ENCODE results near the gene MAVS. TPM values are rescaled to one million over a fixed set of nuclear protein-coding genes. Genes with fewer than 3 reads are reported as not detected.
A peak's percentile ranks its signal among the peaks of the same experiment; 100 is the strongest.
"Not testable (repeated sequence)": the region's sequence is repeated elsewhere in the genome, so short reads cannot be mapped to it uniquely, and the experiment has no call there.

MAVS gene
- total and polyA plus RNA-seq, 5 donors, result 28.5 to 32.6 (median 30.0) TPM

GRCh38 chr20:3900187-3900604, 53.6 kb downstream of the MAVS start:
- H3K27me3 ChIP-seq (ENCODE audit: control insufficient read depth, insufficient read depth), result no peaks in the 10 kb centered on the region
- peak in 1 of 2 donors; percentile 16 for ATAC-seq
- WGBS, result 62% methylated on average over 3 of the region's 3 CpGs
- no peaks in the 10 kb centered on the region for H3K9me3 ChIP-seq (ENCODE audit: control insufficient read depth, low read length)
- intact Hi-C loops (cut with DNase I), result no loop called here
- H3K27ac ChIP-seq (ENCODE audit: low read length), result no peak overlapping the region
- peaks cover 19% of the 10 kb centered on the region for H3K4me1 ChIP-seq (ENCODE audit: control insufficient read depth, insufficient read depth, low read length)
- H3K4me3 ChIP-seq (ENCODE audit: low read length), result no peak overlapping the region
- no peak for DNase-seq

DNA sequence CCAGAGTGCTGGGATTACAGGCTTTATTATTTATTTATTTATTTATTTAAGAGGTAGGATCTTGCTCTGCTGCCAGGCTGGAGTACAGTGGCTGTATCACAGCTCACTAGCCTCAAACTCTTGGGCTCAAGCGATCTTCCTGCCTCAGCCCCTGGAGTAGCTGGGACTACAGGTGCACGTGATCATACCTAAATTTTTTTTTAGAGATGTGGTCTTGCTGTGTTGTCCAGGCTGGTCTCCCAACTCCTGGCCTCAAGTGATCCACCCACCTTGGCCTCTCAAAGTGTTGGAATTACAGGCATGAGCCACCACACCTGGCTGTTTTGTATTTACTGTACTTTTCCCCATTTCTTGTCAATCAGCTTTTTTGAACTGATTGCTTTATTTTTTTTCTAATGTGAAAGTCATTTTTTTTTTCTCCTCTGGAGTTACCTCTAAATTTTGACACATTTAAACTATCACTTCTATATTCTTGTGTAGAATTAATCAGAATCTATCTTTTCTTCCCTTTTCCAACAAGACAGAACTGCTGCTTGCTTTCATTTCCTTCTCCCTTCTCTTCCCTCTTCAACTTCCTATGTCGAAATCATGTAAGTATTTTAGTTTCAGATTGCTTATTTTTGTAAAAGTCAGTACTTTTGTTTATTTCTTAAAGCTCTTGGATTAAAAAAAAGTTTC, 54.5 kb downstream of the MAVS start:
- Histone ChIP-seq H3K27ac (ENCODE audit: low read length) (no peak overlapping the region), H3K4me3 (ENCODE audit: low read length) (no peak overlapping the region), H3K9me3 (ENCODE audit: control insufficient read depth, low read length) (no peaks in the 10 kb centered on the region), H3K4me1 (ENCODE audit: control insufficient read depth, insufficient read depth, low read length) (peaks cover 19% of the 10 kb centered on the region), H3K27me3 (ENCODE audit: control insufficient read depth, insufficient read depth) (no peaks in the 10 kb centered on the region)
- no peak for DNase-seq
- intact Hi-C loops (cut with DNase I), result no loop called here
- WGBS, result 65% methylated on average over 3 of the region's 3 CpGs
- ATAC-seq, result no peak

GRCh38 chr20:3901706-3902440, 55.2 kb downstream of the MAVS start:
- no peaks in the 10 kb centered on the region for H3K27me3 ChIP-seq (ENCODE audit: control insufficient read depth, insufficient read depth)
- DNase-seq (no peak), ATAC-seq (no peak)
- 73% methylated on average over 9 of the region's 9 CpGs for WGBS
- intact Hi-C loops (cut with DNase I), result no loop called here
- H3K4me3 ChIP-seq (ENCODE audit: low read length), result no peak overlapping the region
- no peaks in the 10 kb centered on the region for H3K9me3 ChIP-seq (ENCODE audit: control insufficient read depth, low read length)
- peak overlapping the region; percentile 37 for H3K27ac ChIP-seq (ENCODE audit: low read length)
- peaks cover 15% of the 10 kb centered on the region for H3K4me1 ChIP-seq (ENCODE audit: control insufficient read depth, insufficient read depth, low read length)

DNA sequence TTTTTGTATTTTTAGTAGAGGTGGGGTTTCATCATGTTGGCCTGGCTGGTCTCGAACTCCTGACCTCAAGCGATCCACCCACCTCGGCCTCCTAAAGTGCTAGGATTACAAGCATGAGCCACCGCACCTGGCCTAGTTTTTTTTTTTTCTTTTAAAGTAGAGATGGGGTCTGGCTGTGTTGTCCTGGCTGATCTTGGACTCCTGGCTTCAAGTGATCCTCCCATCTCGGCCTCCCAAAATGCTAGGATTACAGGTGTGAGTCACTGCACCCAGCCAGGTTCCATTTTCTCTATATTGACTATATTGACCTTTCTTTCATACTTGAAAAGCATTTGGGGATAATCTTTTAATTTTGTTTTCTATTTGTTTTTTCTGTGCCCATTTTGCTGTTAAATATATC, 55.8 kb downstream of the MAVS start:
- ATAC-seq (no peak), DNase-seq (no peak)
- H3K27ac ChIP-seq (ENCODE audit: low read length), result no peak overlapping the region
- H3K27me3 ChIP-seq (ENCODE audit: control insufficient read depth, insufficient read depth), result no peaks in the 10 kb centered on the region
- H3K4me3 ChIP-seq (ENCODE audit: low read length), result no peak overlapping the region
- no peaks in the 10 kb centered on the region for H3K9me3 ChIP-seq (ENCODE audit: control insufficient read depth, low read length)
- H3K4me1 ChIP-seq (ENCODE audit: control insufficient read depth, insufficient read depth, low read length), result peaks cover 13% of the 10 kb centered on the region
- WGBS, result 88% methylated on average over 5 of the region's 5 CpGs
- intact Hi-C loops (cut with DNase I), result no loop called here

GRCh38 chr20:3904224-3904623, 57.6 kb downstream of the MAVS start:
- ATAC-seq (no peak), DNase-seq (no peak)
- H3K4me1 ChIP-seq (ENCODE audit: control insufficient read depth, insufficient read depth, low read length), result peaks cover 11% of the 10 kb centered on the region
- no peaks in the 10 kb centered on the region for H3K27me3 ChIP-seq (ENCODE audit: control insufficient read depth, insufficient read depth)
- H3K27ac ChIP-seq (ENCODE audit: low read length), result no peak overlapping the region
- H3K9me3 ChIP-seq (ENCODE audit: control insufficient read depth, low read length), result no peaks in the 10 kb centered on the region
- no peak overlapping the region for H3K4me3 ChIP-seq (ENCODE audit: low read length)
- 54% methylated on average over 2 of the region's 2 CpGs for WGBS
- intact Hi-C loops (cut with DNase I), result no loop called here

DNA sequence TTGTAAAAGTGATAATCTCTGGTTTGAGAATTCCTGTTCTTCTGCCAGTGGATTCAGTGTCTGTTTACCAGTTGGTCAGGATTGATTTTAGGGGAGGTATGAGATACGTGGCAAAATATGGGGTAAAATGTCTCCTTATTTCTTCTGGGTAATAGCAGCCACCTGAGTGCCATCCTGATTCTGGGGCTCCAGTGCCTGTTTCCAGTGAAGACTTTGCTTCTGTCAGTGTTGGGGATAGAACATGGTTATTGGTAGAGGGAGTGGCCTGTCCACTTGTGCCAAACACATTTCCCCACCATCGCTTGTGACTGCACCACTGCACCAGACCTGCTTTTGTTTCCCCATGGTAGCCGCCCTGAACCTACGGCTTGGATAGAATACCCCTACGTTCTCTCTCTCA, 58.2 kb downstream of the MAVS start:
- Histone ChIP-seq H3K9me3 (ENCODE audit: control insufficient read depth, low read length) (no peaks in the 10 kb centered on the region), H3K27ac (ENCODE audit: low read length) (no peak overlapping the region), H3K27me3 (ENCODE audit: control insufficient read depth, insufficient read depth) (no peaks in the 10 kb centered on the region), H3K4me1 (ENCODE audit: control insufficient read depth, insufficient read depth, low read length) (peaks cover 11% of the 10 kb centered on the region), H3K4me3 (ENCODE audit: low read length) (no peak overlapping the region)
- ATAC-seq, result no peak
- 82% methylated on average over 5 of the region's 5 CpGs for WGBS
- intact Hi-C loops (cut with DNase I), result no loop called here
- no peak for DNase-seq

DNA sequence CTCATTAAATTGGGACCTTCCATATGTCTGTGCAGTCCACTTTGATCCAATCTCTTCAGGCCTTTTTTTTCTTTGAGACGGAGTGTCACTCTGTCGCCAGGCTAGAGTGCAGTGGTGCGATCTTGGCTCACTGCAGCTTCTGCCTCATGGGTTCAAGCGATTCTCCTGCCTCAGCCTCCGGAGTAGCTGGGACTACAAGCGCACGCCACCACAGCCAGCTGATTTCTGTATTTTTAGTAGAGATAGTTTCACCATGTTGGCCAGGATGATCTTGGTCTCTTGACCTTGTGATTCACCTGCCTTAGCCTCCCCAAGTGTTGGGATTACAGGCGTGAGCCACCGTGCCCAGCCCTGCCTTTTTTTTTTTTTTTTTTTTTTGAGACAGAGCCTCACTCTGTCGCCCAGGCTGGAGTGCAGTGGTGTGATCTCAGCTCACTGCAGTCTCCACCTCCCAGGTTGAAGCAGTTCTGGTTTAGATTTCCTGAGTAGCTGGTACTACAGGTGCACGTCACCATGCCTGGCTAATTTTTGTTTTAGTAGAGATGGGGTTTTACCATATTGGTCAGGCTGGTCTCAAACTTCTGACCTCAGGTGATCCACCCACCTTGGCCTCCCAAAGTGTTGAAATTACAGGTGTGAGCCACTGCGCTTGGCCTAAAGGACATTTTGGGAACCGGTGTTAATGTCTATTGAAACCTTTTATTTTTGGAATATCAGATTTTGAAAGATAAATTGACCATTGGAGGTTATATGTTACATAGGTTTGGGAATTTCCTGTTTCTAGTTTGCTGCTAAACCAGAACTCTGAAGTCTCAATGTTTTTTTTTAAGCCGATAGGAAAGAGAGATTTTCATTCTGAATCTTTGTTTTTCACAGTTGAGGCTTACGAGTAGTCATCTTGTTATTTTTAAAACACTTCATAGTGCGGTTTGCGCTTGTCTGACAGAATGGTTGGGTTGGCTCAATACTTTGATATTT, 60.4 kb downstream of the MAVS start:
- ATAC-seq; intact Hi-C loops (cut with DNase I); DNase-seq; H3K4me1 ChIP-seq (ENCODE audit: control insufficient read depth, insufficient read depth, low read length); H3K27ac ChIP-seq (ENCODE audit: low read length); H3K27me3 ChIP-seq (ENCODE audit: control insufficient read depth, insufficient read depth); H3K9me3 ChIP-seq (ENCODE audit: control insufficient read depth, low read length); H3K4me3 ChIP-seq (ENCODE audit: low read length): not testable (repeated sequence)
- 86% methylated on average over 17 of the region's 17 CpGs for WGBS

DNA sequence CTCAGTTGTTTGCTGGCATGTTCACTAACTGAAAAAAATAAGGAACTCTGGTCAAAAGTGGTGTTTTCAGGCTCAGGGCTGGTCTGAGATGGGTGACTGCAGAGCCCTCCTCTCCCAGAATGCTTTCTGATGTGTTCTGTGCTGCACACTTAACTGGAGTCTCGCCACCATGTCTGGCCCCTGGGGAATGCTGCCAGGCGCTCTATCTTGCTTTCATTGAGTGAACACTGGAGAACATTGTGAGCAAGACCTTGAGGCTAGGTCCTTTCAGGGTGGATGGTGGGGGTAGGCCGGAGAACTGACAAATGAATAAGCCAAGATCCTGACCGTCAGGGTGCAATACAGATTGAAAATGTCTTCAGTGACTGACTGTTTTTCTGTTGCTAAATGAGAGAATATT, 62.0 kb downstream of the MAVS start:
- Histone ChIP-seq H3K4me1 (ENCODE audit: control insufficient read depth, insufficient read depth, low read length) (peaks cover 8% of the 10 kb centered on the region), H3K9me3 (ENCODE audit: control insufficient read depth, low read length) (no peaks in the 10 kb centered on the region), H3K27ac (ENCODE audit: low read length) (peak overlapping the region; percentile 38), H3K27me3 (ENCODE audit: control insufficient read depth, insufficient read depth) (no peaks in the 10 kb centered on the region), H3K4me3 (ENCODE audit: low read length) (no peak overlapping the region)
- intact Hi-C loops (cut with DNase I), result no loop called here
- DNase-seq, result peak; percentile 51 to 84 (median 73)
- peak; percentile 40 to 84 for ATAC-seq
- 55% methylated on average over 4 of the region's 4 CpGs for WGBS

GRCh38 chr20:3909952-3910366, 63.3 kb downstream of the MAVS start:
- H3K27me3 ChIP-seq (ENCODE audit: control insufficient read depth, insufficient read depth), result no peaks in the 10 kb centered on the region
- peaks cover 4% of the 10 kb centered on the region for H3K4me1 ChIP-seq (ENCODE audit: control insufficient read depth, insufficient read depth, low read length)
- H3K4me3 ChIP-seq (ENCODE audit: low read length), result no peak overlapping the region
- no peak for DNase-seq
- ATAC-seq, result no peak
- H3K9me3 ChIP-seq (ENCODE audit: control insufficient read depth, low read length), result no peaks in the 10 kb centered on the region
- no peak overlapping the region for H3K27ac ChIP-seq (ENCODE audit: low read length)
- intact Hi-C loops (cut with DNase I), result no loop called here

- ATAC-seq (no peak), DNase-seq (no peak)
- Histone ChIP-seq H3K27me3 (ENCODE audit: control insufficient read depth, insufficient read depth) (no peaks in the 10 kb centered on the region), H3K27ac (ENCODE audit: low read length) (no peak overlapping the region), H3K4me3 (ENCODE audit: low read length) (no peak overlapping the region), H3K9me3 (ENCODE audit: control insufficient read depth, low read length) (no peaks in the 10 kb centered on the region), H3K4me1 (ENCODE audit: control insufficient read depth, insufficient read depth, low read length) (peaks cover 3% of the 10 kb centered on the region)
- WGBS, result 90% methylated on average over 2 of the region's 2 CpGs
- intact Hi-C loops (cut with DNase I), result no loop called here
These were observed 64.2 kb downstream of the MAVS start for GRCh38 chr20:3910853-3911252.

GRCh38 chr20:3911956-3912355, 65.3 kb downstream of the MAVS start:
- DNase-seq (no peak), ATAC-seq (peak; percentile 54 to 61)
- H3K4me3 ChIP-seq (ENCODE audit: low read length), result no peak overlapping the region
- H3K27ac ChIP-seq (ENCODE audit: low read length), result no peak overlapping the region
- peaks cover 4% of the 10 kb centered on the region for H3K4me1 ChIP-seq (ENCODE audit: control insufficient read depth, insufficient read depth, low read length)
- intact Hi-C loops (cut with DNase I), result no loop called here
- no peaks in the 10 kb centered on the region for H3K9me3 ChIP-seq (ENCODE audit: control insufficient read depth, low read length)
- H3K27me3 ChIP-seq (ENCODE audit: control insufficient read depth, insufficient read depth), result no peaks in the 10 kb centered on the region
- WGBS, result 60% methylated on average over 2 of the region's 2 CpGs

All from right cardiac atrium (tissue), 5 donors.